Endothelial cell of umbilical vein (primary cell): ENCODE measurements around the gene ARMCX4. TPM values are rescaled to one million over a fixed set of nuclear protein-coding genes. Genes with fewer than 3 reads are reported as not detected.

Experiments used
- BruUV-seq: library from RNA; stranded (reverse); fragments of 400-500 nt; replicated peaks from 2 replicates; lab custom pipeline; 2021; lab: Mats Ljungman, UMichigan
- CTCF ChIA-PET: fragments of 300-600, 350-600 bp; sonication (Branson Sonifier 250); formaldehyde crosslinking; loops from one replicate; lab custom pipeline; 2021; ENCODE audit warnings: antibody characterized with exemption, inconsistent platforms; lab: Charles Lee
- POLR2A ChIA-PET: fragments of 300-600, 350-600 bp; sonication (Branson Sonifier 250); formaldehyde crosslinking; loops from one replicate; lab custom pipeline; 2021; ENCODE audit warnings: antibody characterized with exemption, inconsistent platforms; lab: Charles Lee
- DNase-seq: peaks from one replicate; pipeline ENCODE4 v3.0.0-alpha.2; 2011; ENCODE audit warnings: low read depth, low spot score
- FAIRE-seq: peaks from 2 replicates; lab custom pipeline; 2011; peaks lifted over from hg19 to GRCh38; lab: Jason Lieb, UNC
- H2AFZ ChIP-seq: 2 replicates; pipeline ENCODE4 v1.6.0; 2012; ENCODE audit warnings: low read depth, low read length, control low read depth, inconsistent platforms
- H3K27ac ChIP-seq: 2 replicates; pipeline ENCODE4 v1.5.1; 2011; ENCODE audit warnings: low read depth, mild to moderate bottlenecking, control low read depth, low read length, moderate library complexity; ENCODE audit not compliant: insufficient read depth
- H3K27me3 ChIP-seq, 2 experiments: 2 replicates each; pipeline versions ENCODE4 v1.6.0 to v1.6.1; 2011; ENCODE audit warnings: low read length in 2 of 2, mixed read lengths in 1 of 2; ENCODE audit not compliant: control insufficient read depth in 2 of 2, insufficient read depth in 2 of 2
- H3K36me3 ChIP-seq, 2 experiments: 2 replicates in 1 of 2; 3 replicates in 1 of 2; pipeline ENCODE4 v1.5.1; 2011; ENCODE audit warnings: low read length in 2 of 2, mild to moderate bottlenecking in 1 of 2, moderate library complexity in 1 of 2; ENCODE audit not compliant: control insufficient read depth in 2 of 2, insufficient read depth in 2 of 2; ENCODE audit errors: extremely low read depth in 1 of 2
- H3K4me1 ChIP-seq: 3 replicates; pipeline ENCODE4 v1.5.1; 2011; ENCODE audit warnings: mild to moderate bottlenecking, low read length; ENCODE audit not compliant: control insufficient read depth, insufficient read depth; ENCODE audit errors: extremely low read depth
- H3K4me2 ChIP-seq: 2 replicates; pipeline ENCODE4 v1.6.1; 2011; ENCODE audit warnings: low read length, control low read depth, mixed read lengths; ENCODE audit not compliant: insufficient read depth
- H3K4me3 ChIP-seq, 3 experiments: fragments of 200-600 bp in 1 of 3; sonication (generic), shearing (Covaris generic) in 1 of 3; replicated peaks in 1 of 3; 2 replicates each; pipeline ENCODE4 v1.5.1; 2011 to 2016; ENCODE audit warnings: control low read depth in 3 of 3, low read length in 3 of 3, mild to moderate bottlenecking in 2 of 3, inconsistent platforms in 1 of 3, low read depth in 1 of 3, moderate library complexity in 1 of 3; ENCODE audit not compliant: insufficient read depth in 1 of 3
- H3K79me2 ChIP-seq: 2 replicates; pipeline ENCODE4 v1.6.0; 2012; ENCODE audit warnings: low read length, inconsistent platforms; ENCODE audit not compliant: control insufficient read depth, insufficient read depth
- H3K9ac ChIP-seq: replicated peaks from 2 replicates; pipeline ENCODE3; 2011; ENCODE audit warnings: low read length, control low read depth; ENCODE audit not compliant: insufficient read depth; ENCODE audit errors: extremely low read depth
- H3K9me1 ChIP-seq: replicated peaks from 3 replicates; pipeline ENCODE4 v1.6.0; 2011; ENCODE audit warnings: mild to moderate bottlenecking, low read length; ENCODE audit not compliant: control insufficient read depth, insufficient read depth; ENCODE audit errors: extremely low read depth
- H3K9me3 ChIP-seq: replicated peaks from 2 replicates; pipeline ENCODE4 v1.5.1; 2012; ENCODE audit warnings: low read length, inconsistent platforms; ENCODE audit not compliant: control insufficient read depth, insufficient read depth
- H4K20me1 ChIP-seq: replicated peaks from 2 replicates; pipeline ENCODE3; 2011; ENCODE audit warnings: mild to moderate bottlenecking, low read length; ENCODE audit not compliant: control insufficient read depth, insufficient read depth; ENCODE audit errors: extremely low read depth
- CTCF ChIP-seq, 2 donors: IDR thresholded peaks; 1 replicate in 1 of 2; 2 replicates in 1 of 2; pipeline ENCODE4 v1.5.1; 2011; ENCODE audit warnings: low read length in 2 of 2, mild to moderate bottlenecking in 2 of 2, moderate library complexity in 2 of 2, control low read depth in 1 of 2, inconsistent platforms in 1 of 2, low read depth in 1 of 2; ENCODE audit not compliant: insufficient read depth in 1 of 2; ENCODE audit errors: extremely low read depth in 1 of 2
- EZH2 ChIP-seq: IDR thresholded peaks from 2 replicates; pipeline ENCODE4 v1.6.1; 2012; ENCODE audit warnings: borderline replicate concordance, low read depth, mild to moderate bottlenecking, moderate library complexity, low read length, inconsistent platforms; ENCODE audit not compliant: severe bottlenecking
- FOS ChIP-seq: IDR thresholded peaks from 2 replicates; pipeline ENCODE4 v1.6.1; 2011; ENCODE audit warnings: mild to moderate bottlenecking, low read length, moderate library complexity, borderline replicate concordance; ENCODE audit not compliant: insufficient read depth
- GATA2 ChIP-seq: IDR thresholded peaks from 2 replicates; pipeline ENCODE4 v1.7.0; 2011; ENCODE audit warnings: low read depth, mild to moderate bottlenecking, moderate library complexity, mixed read lengths, low read length; ENCODE audit not compliant: insufficient read length, insufficient read depth
- JUN ChIP-seq: IDR thresholded peaks from 2 replicates; pipeline ENCODE4 v1.6.1; 2011; ENCODE audit warnings: borderline replicate concordance, low read depth; ENCODE audit not compliant: insufficient read length, insufficient read depth
- MAX ChIP-seq: IDR thresholded peaks from 2 replicates; pipeline ENCODE4 v1.6.1; 2011; ENCODE audit not compliant: insufficient read depth, insufficient read length
- MYC ChIP-seq: IDR thresholded peaks from one replicate; pipeline ENCODE4 v1.6.1; 2011; ENCODE audit warnings: mild to moderate bottlenecking, low read depth, low read length
- POLR2A ChIP-seq: IDR thresholded peaks from 2 replicates; pipeline ENCODE4 v1.6.1; 2012; ENCODE audit warnings: low read depth, mild to moderate bottlenecking, control low read depth, low read length
- POLR2AphosphoS5 ChIP-seq: IDR thresholded peaks from 2 replicates; pipeline ENCODE4 v1.6.1; 2012; ENCODE audit warnings: low read depth, mild to moderate bottlenecking, control low read depth, low read length, moderate library complexity; ENCODE audit not compliant: insufficient read depth
- dilution Hi-C: fragments of 300-500 bp; cut with MboI; formaldehyde crosslinking; loops from one replicate; pipeline ENCODE4 v1.15.0; 2019; ENCODE audit warnings: low sequenced_read_pairs; ENCODE audit not compliant: extremely low pct_ligation_motif_present
- intact Hi-C: fragments of 100-400 bp; cut with micrococcal nuclease; formaldehyde crosslinking; loops from one replicate; pipeline ENCODE4 v1.10.0; 2022
- polyA plus RNA-seq, 4 experiments: library from polyadenylated mRNA; depleted of rRNA in 3 of 4; stranded (reverse) in 3 of 4; unstranded in 1 of 4; fragments of >200 nt; gene quantifications; 2 replicates each; pipeline versions ENCODE4 v1.2.1 to v1.2.3, GENCODE V29; 2011 to 2012; ENCODE audit warnings: missing spikeins in 1 of 4
- total RNA-seq: library from RNA; stranded (reverse); gene quantifications from 2 replicates; pipeline ENCODE4 v1.2.3, GENCODE V29; 2021

Gene ARMCX4
- total and polyA plus RNA-seq, 2 donors (not counting 3 experiments of a cell fraction or from before 2014, with no cell fraction given) = 4.7 to 19.9 TPM

- H4K20me1 ChIP-seq = no peaks in the 10 kb centered on the region
- H3K9me1 ChIP-seq = no peaks in the 10 kb centered on the region
- H3K4me1 ChIP-seq = no peaks in the 10 kb centered on the region
- H3K79me2 ChIP-seq = no peaks in the 10 kb centered on the region
- no peak overlapping the region for H3K4me3 ChIP-seq
- BruUV-seq = no TSS peak
- H3K27ac ChIP-seq = no peak overlapping the region
- dilution Hi-C loops (no loop called here), intact Hi-C loops (loop anchor here (2.0 kb wide), 1 partner anchor 67 kb away; the partner anchor contains the start of gene ARMCX1)
- POLR2A ChIA-PET = no interaction called here
- CTCF ChIA-PET = no interaction called here
- H3K9ac ChIP-seq = no peak overlapping the region
- no peak overlapping the region for H3K4me2 ChIP-seq
- no peak for FAIRE-seq
- H3K27me3 ChIP-seq = no peaks in the 10 kb centered on the region
- no peaks in the 10 kb centered on the region for H3K9me3 ChIP-seq
- H3K36me3 ChIP-seq = peaks cover 0 to 8% of the 10 kb centered on the region in 2 experiments
- H2AFZ ChIP-seq = no peak overlapping the region
- no peak for DNase-seq
- TF ChIP-seq CTCF (IDR thresholded peaks at IDR 0.05; ENCODE audit: extremely low read depth in 1 of 2, insufficient read depth in 1 of 2, low read depth in 1 of 2, low read length in 2 of 2) = no peak
- TF ChIP-seq POLR2AphosphoS5 = no peak
- no peak for TF ChIP-seq GATA2
- TF ChIP-seq FOS = no peak
- TF ChIP-seq POLR2A = no peak
- no peak for TF ChIP-seq MAX
- TF ChIP-seq JUN = no peak
- TF ChIP-seq MYC = no peak
- TF ChIP-seq EZH2 = no peak
Observed at GRCh38 chrX:101483705-101484104, 1.6 kb upstream of the ARMCX4 start.
